ENCODE measurements around the gene SUSD1.

Gene SUSD1

GRCh38 chr9:112174222-112174964, 704 bp downstream of the SUSD1 start:
- Histone ChIP-seq H3K4me3 (peak overlapping the region; percentile 69), H3K27ac (peak overlapping the region; percentile 39 to 73)
- TF ChIP-seq CTCF (IDR thresholded peaks at IDR 0.05): no peak
- DNase-seq (ENCODE audit: low spot score): peak; percentile 82

DNA sequence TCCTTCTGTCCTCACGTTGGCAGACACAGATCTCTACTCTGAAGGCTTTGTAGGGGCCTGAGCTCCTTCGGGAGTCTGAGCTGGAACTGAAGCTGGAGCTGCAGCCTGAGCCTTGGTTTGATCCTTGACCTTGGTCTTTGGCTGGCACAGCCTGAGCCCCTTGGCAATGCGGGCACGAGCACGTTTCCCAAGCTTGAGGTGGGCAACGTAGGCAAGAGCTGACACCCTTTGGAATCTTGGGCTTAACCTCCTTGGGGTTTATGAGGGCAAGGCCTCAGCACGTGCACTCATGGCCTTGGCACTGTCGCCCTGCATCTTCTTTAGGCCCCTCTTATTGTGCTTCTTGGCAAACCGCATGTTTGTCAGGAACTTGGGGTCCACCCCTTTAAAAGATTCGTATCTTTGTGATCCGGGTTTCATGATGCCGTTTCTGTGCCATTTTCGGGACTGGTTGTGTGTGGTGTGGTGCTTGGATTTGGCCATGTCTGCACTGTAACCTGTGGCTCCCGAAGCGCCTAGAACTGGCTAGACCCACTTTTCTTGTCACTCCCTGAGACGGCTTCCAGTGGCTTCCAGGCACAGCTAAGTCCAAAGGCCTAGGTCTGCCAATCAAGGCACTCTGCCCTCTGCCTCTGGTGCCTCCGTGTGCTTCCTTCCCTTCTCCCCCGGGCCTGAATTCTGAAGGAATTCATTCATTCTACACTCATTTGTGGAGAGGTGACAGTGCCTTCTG, 1.4 kb downstream of the SUSD1 start:
- Histone ChIP-seq H3K27ac (peak overlapping the region in 1 of 2 donors; percentile 54), H3K4me3 (peak overlapping the region; percentile 69)
- no peak for TF ChIP-seq CTCF (IDR thresholded peaks at IDR 0.05)
- no peak for DNase-seq (ENCODE audit: low spot score)

GRCh38 chr9:112170968-112171367, 4.1 kb downstream of the SUSD1 start:
- no peak overlapping the region for H3K27ac ChIP-seq
- DNase-seq (ENCODE audit: low spot score): no peak
- no peak for TF ChIP-seq CTCF (IDR thresholded peaks at IDR 0.05)
- no peak overlapping the region for H3K4me3 ChIP-seq

GRCh38 chr9:112170235-112170634, 4.9 kb downstream of the SUSD1 start:
- DNase-seq (ENCODE audit: low spot score): no peak
- H3K27ac ChIP-seq: no peak overlapping the region
- no peak for TF ChIP-seq CTCF (IDR thresholded peaks at IDR 0.05)

DNA sequence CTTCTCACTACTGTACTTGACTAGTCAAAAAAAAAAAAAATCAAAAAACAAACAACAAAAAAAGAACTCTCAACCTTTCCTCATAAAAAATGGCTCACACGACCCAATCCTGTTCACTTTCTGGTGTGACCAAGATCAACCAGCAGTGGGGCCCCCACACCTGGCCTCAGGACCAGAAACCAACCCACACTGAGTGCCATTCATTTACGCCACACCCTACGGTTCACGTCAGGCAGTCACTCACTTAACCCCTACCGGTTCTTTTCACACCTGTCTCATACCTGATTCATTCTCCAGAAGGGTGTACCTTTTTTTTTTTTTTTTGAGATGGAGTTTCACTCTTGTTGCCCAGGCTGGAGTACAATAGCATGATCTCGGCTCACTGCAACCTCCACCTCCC, 5.7 kb downstream of the SUSD1 start:
- no peak for TF ChIP-seq CTCF (IDR thresholded peaks at IDR 0.05)
- no peak for DNase-seq (ENCODE audit: low spot score)
- no peak overlapping the region for H3K4me3 ChIP-seq
- no peak overlapping the region for H3K27ac ChIP-seq

More at GRCh38 chr9:112170235-112170634, 4.9 kb downstream of the SUSD1 start:
- no peak overlapping the region for H3K4me3 ChIP-seq

DNA sequence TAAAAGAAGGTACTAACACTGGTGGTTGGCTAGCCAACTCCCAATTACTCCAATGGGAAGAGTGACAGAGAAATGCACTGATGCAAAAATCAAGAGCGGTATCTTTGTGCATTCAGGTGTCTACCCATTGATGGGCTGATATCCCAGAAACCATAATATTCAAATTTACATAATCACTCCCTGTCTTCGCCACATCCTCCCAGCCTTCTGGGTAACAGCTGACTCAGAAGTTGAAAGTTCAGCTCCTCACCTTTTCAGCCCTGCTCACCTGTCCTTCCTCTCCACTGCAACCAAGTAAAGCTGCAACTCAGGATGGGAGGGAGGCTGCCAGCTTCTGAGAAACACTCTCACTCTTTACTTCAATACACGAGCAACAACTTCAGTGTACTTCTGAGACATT, 6.9 kb downstream of the SUSD1 start:
- H3K4me3 ChIP-seq: no peak overlapping the region
- DNase-seq (ENCODE audit: low spot score): no peak
- no peak overlapping the region for H3K27ac ChIP-seq
- TF ChIP-seq CTCF (IDR thresholded peaks at IDR 0.05): no peak

Data from coronary artery (tissue), 2 donors.